Measurements from ENCODE around the gene NR6A1. TPM values are rescaled to one million over a fixed set of nuclear protein-coding genes. Genes with fewer than 3 reads are reported as not detected.
A peak's percentile ranks its signal among the peaks of the same experiment; 100 is the strongest.

NR6A1 gene
- total RNA-seq, 2 donors from 2014 or later = 4.8 to 4.9 TPM

GRCh38 chr9:124594225-124594624 lies 176.9 kb downstream of the NR6A1 start:
- intact Hi-C loops (cut with DNase I) = no loop called here
- Histone ChIP-seq H3K27ac (no peak overlapping the region), H3K9ac (ENCODE audit: low read depth in 2 of 2, low read length in 2 of 2) (no peak overlapping the region)

DNA sequence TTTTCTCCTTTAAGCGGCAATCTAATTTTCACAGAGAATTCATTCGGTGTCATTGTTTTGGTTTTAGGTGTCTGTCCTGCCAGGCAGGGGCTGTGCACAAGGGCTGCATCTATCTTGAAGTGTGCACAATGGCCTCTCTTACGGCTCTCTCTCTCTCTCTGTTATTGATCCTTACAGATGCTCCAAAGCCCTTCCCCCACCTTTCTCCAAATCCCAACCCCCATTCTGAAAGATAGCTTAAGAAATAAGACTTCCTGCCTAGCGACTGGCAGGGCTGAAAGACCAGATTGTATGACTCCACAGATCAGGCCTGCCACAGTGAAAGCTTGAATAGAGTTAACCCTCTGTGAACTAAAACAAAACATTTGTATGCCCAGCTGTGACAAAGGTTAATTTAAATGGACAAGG lies 177.5 kb downstream of the NR6A1 start:
- TF ChIP-seq, protein P1, sequence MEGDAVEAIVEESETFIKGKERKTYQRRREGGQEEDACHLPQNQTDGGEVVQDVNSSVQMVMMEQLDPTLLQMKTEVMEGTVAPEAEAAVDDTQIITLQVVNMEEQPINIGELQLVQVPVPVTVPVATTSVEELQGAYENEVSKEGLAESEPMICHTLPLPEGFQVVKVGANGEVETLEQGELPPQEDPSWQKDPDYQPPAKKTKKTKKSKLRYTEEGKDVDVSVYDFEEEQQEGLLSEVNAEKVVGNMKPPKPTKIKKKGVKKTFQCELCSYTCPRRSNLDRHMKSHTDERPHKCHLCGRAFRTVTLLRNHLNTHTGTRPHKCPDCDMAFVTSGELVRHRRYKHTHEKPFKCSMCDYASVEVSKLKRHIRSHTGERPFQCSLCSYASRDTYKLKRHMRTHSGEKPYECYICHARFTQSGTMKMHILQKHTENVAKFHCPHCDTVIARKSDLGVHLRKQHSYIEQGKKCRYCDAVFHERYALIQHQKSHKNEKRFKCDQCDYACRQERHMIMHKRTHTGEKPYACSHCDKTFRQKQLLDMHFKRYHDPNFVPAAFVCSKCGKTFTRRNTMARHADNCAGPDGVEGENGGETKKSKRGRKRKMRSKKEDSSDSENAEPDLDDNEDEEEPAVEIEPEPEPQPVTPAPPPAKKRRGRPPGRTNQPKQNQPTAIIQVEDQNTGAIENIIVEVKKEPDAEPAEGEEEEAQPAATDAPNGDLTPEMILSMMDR (IDR thresholded peaks at IDR 0.05) = no peak
- H3K9me3 ChIP-seq = no peaks in the 10 kb centered on the region
- H3K27me3 ChIP-seq = no peaks in the 10 kb centered on the region
- no peaks in the 10 kb centered on the region for H3K36me3 ChIP-seq
- intact Hi-C loops (cut with DNase I) = no loop called here
- H3K4me1 ChIP-seq = no peaks in the 10 kb centered on the region
- no peak overlapping the region for H3K27ac ChIP-seq
- H3K9ac ChIP-seq (ENCODE audit: low read depth in 2 of 2, low read length in 2 of 2) = no peak overlapping the region
- H3K4me3 ChIP-seq = no peak overlapping the region
- no peak for DNase-seq

More at GRCh38 chr9:124594225-124594624, 176.9 kb downstream of the NR6A1 start:
- no peak overlapping the region for H3K4me3 ChIP-seq
- no peaks in the 10 kb centered on the region for H3K27me3 ChIP-seq
- no peak for DNase-seq
- TF ChIP-seq, protein P1 (IDR thresholded peaks at IDR 0.05) = no peak
- no peaks in the 10 kb centered on the region for H3K4me1 ChIP-seq
- H3K36me3 ChIP-seq = no peaks in the 10 kb centered on the region
- no peaks in the 10 kb centered on the region for H3K9me3 ChIP-seq

DNA sequence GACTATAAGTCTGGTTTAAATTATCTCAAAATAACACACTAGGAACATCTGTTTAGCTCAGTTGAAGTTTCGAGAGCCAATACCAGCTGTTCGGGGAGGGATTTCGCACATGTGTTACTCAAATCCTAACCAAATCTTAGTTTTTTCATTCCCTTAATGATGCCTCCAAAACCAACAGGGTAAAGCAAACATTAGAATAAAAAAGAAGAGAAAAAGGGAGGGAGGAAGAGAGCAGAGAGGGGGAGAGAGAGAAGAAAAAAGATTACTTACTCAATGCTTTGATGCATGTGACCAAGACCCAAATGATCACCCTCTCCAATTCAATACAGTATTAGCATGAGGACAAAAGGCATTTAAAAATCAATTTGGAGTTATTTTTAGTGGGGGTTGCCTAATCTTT lies 177.9 kb downstream of the NR6A1 start:
- TF ChIP-seq, protein P1 (IDR thresholded peaks at IDR 0.05) = no peak
- Histone ChIP-seq H3K36me3 (no peaks in the 10 kb centered on the region), H3K4me1 (no peaks in the 10 kb centered on the region), H3K4me3 (no peak overlapping the region), H3K9me3 (no peaks in the 10 kb centered on the region), H3K27me3 (no peaks in the 10 kb centered on the region), H3K27ac (no peak overlapping the region), H3K9ac (ENCODE audit: low read depth in 2 of 2, low read length in 2 of 2) (no peak overlapping the region)
- intact Hi-C loops (cut with DNase I) = no loop called here
- no peak for DNase-seq

GRCh38 chr9:124590889-124591641 lies 180.0 kb downstream of the NR6A1 start:
- DNase-seq = peak; percentile 50

DNA sequence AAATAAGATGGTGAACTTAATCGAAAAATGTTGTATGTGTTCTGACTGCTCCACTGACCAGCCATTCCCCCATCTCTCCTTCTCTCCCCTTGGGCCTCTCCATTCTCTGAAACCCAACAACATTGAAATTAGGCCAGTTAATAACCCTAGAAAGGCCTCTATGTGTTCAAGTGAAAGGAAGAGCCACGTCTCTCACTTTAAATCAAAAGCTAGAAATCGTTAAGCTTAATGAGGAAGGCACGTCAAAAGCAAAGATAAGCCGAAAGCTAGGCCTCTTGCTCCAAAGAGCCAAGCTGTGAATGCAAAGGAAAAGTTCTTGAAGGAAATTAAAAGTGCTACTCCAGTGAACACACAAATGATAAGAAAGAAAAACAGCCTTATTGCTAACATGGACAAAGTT lies 186.5 kb downstream of the NR6A1 start:
- H3K27ac ChIP-seq = no peak overlapping the region
- no peaks in the 10 kb centered on the region for H3K36me3 ChIP-seq
- no peaks in the 10 kb centered on the region for H3K9me3 ChIP-seq
- H3K4me3 ChIP-seq = no peak overlapping the region
- DNase-seq = no peak
- intact Hi-C loops (cut with DNase I) = no loop called here
- H3K9ac ChIP-seq (ENCODE audit: low read depth in 2 of 2, low read length in 2 of 2) = no peak overlapping the region
- H3K4me1 ChIP-seq = no peaks in the 10 kb centered on the region
- TF ChIP-seq, protein P1 (IDR thresholded peaks at IDR 0.05) = no peak
- H3K27me3 ChIP-seq = no peaks in the 10 kb centered on the region

More at GRCh38 chr9:124590889-124591641, 180.0 kb downstream of the NR6A1 start:
- Histone ChIP-seq H3K4me3 (no peak overlapping the region), H3K27me3 (no peaks in the 10 kb centered on the region), H3K36me3 (no peaks in the 10 kb centered on the region), H3K9me3 (no peaks in the 10 kb centered on the region), H3K27ac (no peak overlapping the region), H3K9ac (ENCODE audit: low read depth in 2 of 2, low read length in 2 of 2) (no peak overlapping the region), H3K4me1 (no peaks in the 10 kb centered on the region)
- TF ChIP-seq, protein P1 (IDR thresholded peaks at IDR 0.05) = no peak
- intact Hi-C loops (cut with DNase I) = no loop called here

Data from colonic mucosa (tissue), 4 donors.